ENCODE measurements around the gene SPOCD1. TPM values are rescaled to one million over a fixed set of nuclear protein-coding genes. Genes with fewer than 3 reads are reported as not detected.

Gene SPOCD1
- total and polyA plus RNA-seq, 2 of the 4 experiments (the other 2 are of a cell fraction): 59.7 to 132 TPM

DNA sequence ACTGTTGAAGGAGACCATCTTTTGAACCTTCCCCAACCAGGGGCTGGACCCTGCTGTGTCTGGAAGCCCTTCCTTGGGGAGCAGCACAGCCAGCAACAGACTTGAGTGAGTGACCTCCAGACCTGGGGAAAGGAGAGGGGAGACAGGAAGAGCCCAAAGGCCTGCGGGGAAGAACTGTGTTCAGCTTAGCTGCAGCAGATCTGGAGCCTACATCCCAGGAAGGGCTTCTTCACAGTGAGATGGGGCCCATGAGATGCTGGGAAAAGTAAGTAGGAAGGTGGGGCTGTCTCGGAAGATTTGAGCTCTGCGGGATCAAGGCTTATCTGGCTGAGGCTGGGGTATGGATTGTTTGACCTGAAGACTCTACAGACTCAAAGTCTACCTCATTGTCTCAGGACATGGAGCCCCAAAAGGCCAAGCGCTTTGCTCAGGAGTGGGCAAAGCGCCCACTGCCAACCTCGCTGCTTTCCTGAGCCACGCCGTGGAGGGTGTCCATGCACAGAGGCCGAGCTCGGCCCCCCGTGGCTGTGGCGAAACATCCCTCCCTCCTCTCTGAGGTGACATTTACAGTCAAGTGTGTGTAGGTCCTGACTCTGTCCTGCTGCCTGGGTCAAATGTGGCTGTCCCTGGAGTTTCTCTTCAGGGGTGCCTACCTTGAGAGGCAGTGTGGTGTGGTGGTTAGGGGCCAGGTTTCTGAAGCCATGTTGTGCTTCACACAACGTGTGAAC lies 24.5 kb downstream of the SPOCD1 start:
- in situ Hi-C loops (cut with MboI; ENCODE audit: low sequenced_read_pairs) (no loop called here), dilution Hi-C loops (cut with HindIII; ENCODE audit: low sequenced_read_pairs, unreplicated experiment) (no loop called here)
- no peak for ATAC-seq (ENCODE audit: low read depth)

More for the DNA sequence above, 24.5 kb downstream of the SPOCD1 start:
- Histone ChIP-seq H2BK20ac (ENCODE audit: low read depth, low read length) (no peak overlapping the region), H4K5ac (ENCODE audit: low read depth, low read length) (no peak overlapping the region), H3K18ac (ENCODE audit: low read depth, low read length) (no peak overlapping the region), H4K91ac (ENCODE audit: insufficient read depth, low read depth, low read length) (no peak overlapping the region), H2AK5ac (ENCODE audit: low read depth, low read length) (no peak overlapping the region), H3K56ac (ENCODE audit: extremely low read depth, insufficient read depth, low read length) (no peak overlapping the region), H2BK5ac (ENCODE audit: low read depth, low read length, poor library complexity, severe bottlenecking) (no peak overlapping the region), H2BK120ac (ENCODE audit: low read depth, low read length) (no peak overlapping the region), H3K4ac (ENCODE audit: low read depth, low read length) (no peak overlapping the region), H3K36me3 (ENCODE audit: control insufficient read depth, insufficient read depth, low read length) (peaks cover under 1% of the 10 kb centered on the region; the same call in 1 of the 2 replicates), H3K4me1 (ENCODE audit: control insufficient read depth, insufficient read depth, low read length) (peaks cover 13% of the 10 kb centered on the region), H3K27me3 (ENCODE audit: control insufficient read depth, insufficient read depth, low read length) (no peaks in the 10 kb centered on the region), H3K9ac (ENCODE audit: low read depth, low read length) (no peak overlapping the region), H3K9me1 (ENCODE audit: insufficient read depth, low read length) (peaks cover 18% of the 10 kb centered on the region), H4K8ac (ENCODE audit: low read depth in 2 of 2, low read length in 2 of 2) (peak overlapping the region in 1 of 2 experiments; percentile 29; a peak in 1 of 4 replicates), H3K4me2 (ENCODE audit: low read depth, low read length) (no peak overlapping the region), H3K23ac (ENCODE audit: low read depth, low read length) (no peak overlapping the region), H3K9me3 (ENCODE audit: control insufficient read depth, insufficient read depth, low read length) (no peaks in the 10 kb centered on the region), H3K79me1 (ENCODE audit: low read depth in 1 of 2, low read length in 2 of 2) (peaks cover 8 to 33% of the 10 kb centered on the region in 2 experiments; a peak in 2 of 4 replicates), H3K4me3 (ENCODE audit: insufficient read depth, low read depth, low read length) (no peak overlapping the region), H4K20me1 (ENCODE audit: insufficient read depth, low read length) (peaks cover 22% of the 10 kb centered on the region), H2BK15ac (ENCODE audit: low read depth, low read length) (no peak overlapping the region), H2AK9ac (replicated peaks; ENCODE audit: low read depth, low read length, poor library complexity) (no peak overlapping the region), H2AFZ (replicated peaks; ENCODE audit: low read length, poor library complexity) (no peak overlapping the region), H3K27ac (ENCODE audit: insufficient read depth, low read length) (no peak overlapping the region), H3K14ac (replicated peaks; ENCODE audit: low read depth, low read length) (no peak overlapping the region)
- TF ChIP-seq SMC3 (IDR thresholded peaks at IDR 0.05; ENCODE audit: low read depth, low read length) (no peak), RCOR1 (IDR thresholded peaks at IDR 0.05; ENCODE audit: insufficient replicate concordance, low read length) (no peak), POLR2A (IDR thresholded peaks at IDR 0.05; ENCODE audit: low read depth, low read length) (peak; percentile 11; the same call in 1 of the 2 replicates)
- DNase-seq: no peak
- ChIA-PET CTCF (no interaction called here), POLR2A (ENCODE audit: unreplicated experiment) (no interaction called here)
- no TSS peak for BruUV-seq (replicated peaks)
- 96% methylated on average over 5 of the region's 13 CpGs; no CpG with 5 or more reads in 1 of the 2 experiments for WGBS, 2 experiments (ENCODE audit: extremely low coverage in 2 of 2, insufficient read length in 1 of 2)
- intact Hi-C loops (cut with micrococcal nuclease): loop anchor here (10.0 kb wide), 2 partner anchors 274 to 356 kb away; no protein-coding TSS in a partner anchor
